CD4-positive, CD25-positive, alpha-beta regulatory T cell (primary cell): ENCODE data around the gene NEMP2. TPM values are rescaled to one million over a fixed set of nuclear protein-coding genes. Genes with fewer than 3 reads are reported as not detected.
"Not testable (repeated sequence)": the region's sequence is repeated elsewhere in the genome, so short reads cannot be mapped to it uniquely, and the experiment has no call there.

ENCODE experiments used
- ATAC-seq, 2 donors: fragments of 150-1000 bp; cut with Tn5 transposase; one replicate each; pipeline ENCODE4 v1.10.0; 2021; ENCODE audit warnings: low read depth in 2 of 2, moderate number of reproducible peaks in 2 of 2, moderate library complexity in 1 of 2
- DNase-seq, 3 donors: peaks; one replicate each; pipeline versions ENCODE4 v3.0.0 to v3.0.0-alpha.2; 2012 to 2022; ENCODE audit warnings: mixed read lengths in 1 of 3
- H3K27ac ChIP-seq: one replicate; pipeline ENCODE4 v1.7.0; 2013; ENCODE audit warnings: mild to moderate bottlenecking, low read length; ENCODE audit not compliant: insufficient read depth, poor library complexity, severe bottlenecking
- H3K27me3 ChIP-seq: one replicate; pipeline ENCODE4 v1.7.0; 2013; ENCODE audit warnings: low read length; ENCODE audit not compliant: control insufficient read depth, insufficient read depth
- H3K36me3 ChIP-seq: one replicate; pipeline ENCODE4 v1.7.0; 2013; ENCODE audit warnings: mild to moderate bottlenecking, low read length, moderate library complexity; ENCODE audit not compliant: control insufficient read depth, insufficient read depth
- H3K4me1 ChIP-seq: 2 replicates; pipeline ENCODE4 v1.7.0; 2013; ENCODE audit warnings: mild to moderate bottlenecking, low read length; ENCODE audit not compliant: insufficient read depth, control insufficient read depth, poor library complexity, severe bottlenecking
- H3K4me3 ChIP-seq: one replicate; pipeline ENCODE4 v1.7.0; 2013; ENCODE audit warnings: low read depth, mild to moderate bottlenecking, low read length, moderate library complexity
- H3K9me3 ChIP-seq, 2 experiments: 1 replicate in 1 of 2; 2 replicates in 1 of 2; pipeline ENCODE4 v1.7.0; 2013; ENCODE audit warnings: low read length in 2 of 2, mild to moderate bottlenecking in 1 of 2, moderate library complexity in 1 of 2; ENCODE audit not compliant: control insufficient read depth in 2 of 2
- H3K27ac Mint-ChIP-seq, 3 donors: one replicate each; pipeline ENCODE4 v1.8.0; 2020 to 2022; ENCODE audit warnings: mild to moderate bottlenecking in 3 of 3, mixed read lengths in 3 of 3, moderate library complexity in 2 of 3
- H3K27me3 Mint-ChIP-seq: one replicate; pipeline ENCODE4 v1.8.0; 2022; ENCODE audit warnings: mild to moderate bottlenecking, mixed read lengths
- H3K36me3 Mint-ChIP-seq: one replicate; pipeline ENCODE4 v1.8.0; 2020; ENCODE audit warnings: mixed read lengths
- H3K4me1 Mint-ChIP-seq, 4 donors: one replicate each; pipeline ENCODE4 v1.8.0; 2020 to 2022; ENCODE audit warnings: mixed read lengths in 4 of 4, mild to moderate bottlenecking in 1 of 4
- H3K4me3 Mint-ChIP-seq, 4 donors: one replicate each; pipeline ENCODE4 v1.8.0; 2020 to 2022; ENCODE audit warnings: mild to moderate bottlenecking in 4 of 4, mixed read lengths in 4 of 4, moderate library complexity in 3 of 4
- H3K9me3 Mint-ChIP-seq, 7 donors: one replicate each; pipeline ENCODE4 v1.8.0; 2020 to 2022; ENCODE audit warnings: mixed read lengths in 7 of 7, mild to moderate bottlenecking in 3 of 7, moderate library complexity in 2 of 7
- polyA plus RNA-seq, 4 donors: library from polyadenylated mRNA; unstranded; fragments of 300-500 nt; fragmentation: Illumina TruSeq; gene quantifications; one replicate each; pipeline ENCODE4 v1.2.3, GENCODE V29; 2021
- total RNA-seq: library from RNA; stranded (reverse); gene quantifications from one replicate; pipeline ENCODE4 v1.2.3, GENCODE V29; 2022

Gene NEMP2
- total and polyA plus RNA-seq, 5 donors from 2014 or later = 10.7 to 14.9 (median 14.4) TPM

DNA sequence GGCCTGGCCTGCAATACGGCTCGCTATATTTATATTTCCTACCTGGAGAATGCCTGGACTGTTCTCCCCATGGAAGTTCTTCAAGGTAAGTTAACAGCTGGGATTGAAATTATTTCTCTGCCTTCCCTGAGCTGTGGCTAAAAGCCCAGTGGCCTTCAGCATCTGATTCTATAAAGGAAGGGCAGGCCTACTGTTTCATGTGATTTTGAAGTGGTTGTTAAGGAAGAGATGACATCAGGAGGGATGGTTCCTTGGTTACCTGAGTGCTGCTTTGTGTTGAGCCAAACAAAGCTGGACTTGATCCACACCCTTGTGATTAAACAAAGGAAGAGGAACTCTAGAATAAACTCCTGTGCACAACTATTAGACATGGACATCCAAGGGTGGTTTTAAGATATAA is 64.8 kb downstream of the NEMP2 start:
- peaks cover 0 to 3% (median 0%) of the 10 kb centered on the region in 7 donors for H3K9me3 Mint-ChIP-seq
- H3K36me3 Mint-ChIP-seq = peaks cover 34% of the 10 kb centered on the region
- peak overlapping the region in 2 of 3 donors; percentile 52 for H3K27ac Mint-ChIP-seq
- ATAC-seq (no peak), DNase-seq (no peak)
- H3K4me3 Mint-ChIP-seq = no peak overlapping the region
- no peaks in the 10 kb centered on the region for H3K9me3 ChIP-seq
- H3K4me1 Mint-ChIP-seq = peaks cover 32 to 55% (median 43%) of the 10 kb centered on the region in 4 donors
- H3K4me3 ChIP-seq = no peak overlapping the region
- H3K36me3 ChIP-seq = peaks cover 13% of the 10 kb centered on the region
- H3K4me1 ChIP-seq = peaks cover 14% of the 10 kb centered on the region
- H3K27me3 ChIP-seq = no peaks in the 10 kb centered on the region
- H3K27me3 Mint-ChIP-seq = no peaks in the 10 kb centered on the region
- no peak overlapping the region for H3K27ac ChIP-seq

DNA sequence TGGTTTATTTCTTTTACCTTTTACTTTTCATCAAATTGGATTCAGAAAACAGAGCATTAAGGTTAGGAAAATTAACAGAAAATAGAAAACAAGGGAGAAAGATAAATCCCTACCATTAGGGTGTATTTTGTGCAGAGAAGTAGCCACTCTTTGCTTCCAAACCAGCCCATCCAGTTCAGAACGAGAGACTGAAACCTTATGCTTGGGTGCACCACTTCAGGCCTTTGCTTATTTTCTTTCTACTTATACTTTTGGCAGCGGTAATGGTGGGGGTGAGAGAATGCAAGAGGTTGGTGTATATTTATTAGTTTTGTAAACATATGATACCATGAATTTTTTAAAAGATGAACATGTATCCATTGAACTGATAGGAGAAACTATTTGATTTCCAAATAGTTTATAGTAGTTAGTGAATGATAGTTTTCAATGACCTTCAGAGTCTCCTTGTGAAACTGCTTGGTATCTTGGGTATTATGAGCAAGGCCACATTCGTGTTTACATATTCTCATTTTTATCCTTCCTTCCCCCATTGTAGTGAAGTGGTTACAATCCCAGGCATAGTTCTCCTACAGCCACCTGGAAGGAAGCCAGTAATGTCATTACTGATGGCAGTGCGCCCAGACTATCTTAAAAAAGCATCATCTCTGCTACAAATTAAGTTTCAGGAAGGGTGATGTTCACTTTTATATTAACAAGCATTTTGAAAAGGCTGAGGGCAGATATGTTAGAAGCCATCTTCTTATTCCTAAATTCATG is 65.5 kb downstream of the NEMP2 start:
- peaks cover 0 to 3% (median 0%) of the 10 kb centered on the region in 7 donors for H3K9me3 Mint-ChIP-seq
- Histone ChIP-seq H3K4me3 (no peak overlapping the region), H3K27ac (no peak overlapping the region), H3K4me1 (peaks cover 20% of the 10 kb centered on the region), H3K27me3 (no peaks in the 10 kb centered on the region), H3K36me3 (peaks cover 13% of the 10 kb centered on the region), H3K9me3 (no peaks in the 10 kb centered on the region)
- peak overlapping the region; percentile 21 to 71 (median 52) for H3K27ac Mint-ChIP-seq
- ATAC-seq (no peak), DNase-seq (no peak)
- H3K36me3 Mint-ChIP-seq = peaks cover 34% of the 10 kb centered on the region
- peaks cover 40 to 63% (median 51%) of the 10 kb centered on the region in 4 donors for H3K4me1 Mint-ChIP-seq
- no peaks in the 10 kb centered on the region for H3K27me3 Mint-ChIP-seq
- H3K4me3 Mint-ChIP-seq = peak overlapping the region in 1 of 4 donors; percentile 13

- not testable (repeated sequence) for H3K27me3 ChIP-seq, DNase-seq, H3K27ac ChIP-seq, ATAC-seq, H3K9me3 Mint-ChIP-seq, H3K9me3 ChIP-seq, H3K4me3 ChIP-seq, H3K27me3 Mint-ChIP-seq
- H3K27ac Mint-ChIP-seq = peak overlapping the region in 2 of 3 donors; percentile 32 to 80
- peaks cover 34% of the 10 kb centered on the region for H3K36me3 Mint-ChIP-seq
- Histone ChIP-seq H3K4me1 (peaks cover 20% of the 10 kb centered on the region), H3K36me3 (peaks cover 13% of the 10 kb centered on the region)
- peaks cover 41 to 62% (median 54%) of the 10 kb centered on the region in 4 donors for H3K4me1 Mint-ChIP-seq
- peak overlapping the region in 1 of 4 donors; percentile 13 for H3K4me3 Mint-ChIP-seq
Observed at GRCh38 chr2:190468354-190468753, 66.2 kb downstream of the NEMP2 start.

GRCh38 chr2:190467575-190468083 is 66.9 kb downstream of the NEMP2 start:
- no peaks in the 10 kb centered on the region for H3K27me3 Mint-ChIP-seq
- H3K9me3 Mint-ChIP-seq = peaks cover 0 to 2% (median 0%) of the 10 kb centered on the region in 7 donors
- H3K4me3 ChIP-seq = no peak overlapping the region
- peaks cover 43 to 69% (median 59%) of the 10 kb centered on the region in 4 donors for H3K4me1 Mint-ChIP-seq
- H3K4me3 Mint-ChIP-seq = peak overlapping the region in 1 of 4 donors; percentile 84
- peak overlapping the region in 2 of 3 donors; percentile 23 to 80 for H3K27ac Mint-ChIP-seq
- peaks cover 20% of the 10 kb centered on the region for H3K4me1 ChIP-seq
- H3K36me3 ChIP-seq = peaks cover 16% of the 10 kb centered on the region
- no peak overlapping the region for H3K27ac ChIP-seq
- H3K27me3 ChIP-seq = no peaks in the 10 kb centered on the region
- H3K9me3 ChIP-seq = no peaks in the 10 kb centered on the region
- no peak for ATAC-seq
- H3K36me3 Mint-ChIP-seq = peaks cover 34% of the 10 kb centered on the region
- no peak for DNase-seq

- DNase-seq (no peak), ATAC-seq (no peak)
- H3K9me3 Mint-ChIP-seq = peaks cover 0 to 2% (median 0%) of the 10 kb centered on the region in 7 donors
- H3K36me3 Mint-ChIP-seq = peaks cover 33% of the 10 kb centered on the region
- Histone ChIP-seq H3K27me3 (no peaks in the 10 kb centered on the region), H3K36me3 (peaks cover 17% of the 10 kb centered on the region), H3K9me3 (no peaks in the 10 kb centered on the region), H3K27ac (no peak overlapping the region), H3K4me1 (peaks cover 20% of the 10 kb centered on the region), H3K4me3 (no peak overlapping the region)
- no peaks in the 10 kb centered on the region for H3K27me3 Mint-ChIP-seq
- peak overlapping the region in 1 of 4 donors; percentile 84 for H3K4me3 Mint-ChIP-seq
- H3K4me1 Mint-ChIP-seq = peaks cover 50 to 76% (median 64%) of the 10 kb centered on the region in 4 donors
- peak overlapping the region in 1 of 3 donors; percentile 80 for H3K27ac Mint-ChIP-seq
Observed at GRCh38 chr2:190466819-190467446, 67.6 kb downstream of the NEMP2 start.

GRCh38 chr2:190465060-190465459 is 69.5 kb downstream of the NEMP2 start:
- peaks cover 26% of the 10 kb centered on the region for H3K36me3 Mint-ChIP-seq
- H3K27ac Mint-ChIP-seq = peak overlapping the region; percentile 23 to 53 (median 38)
- ATAC-seq (no peak), DNase-seq (no peak)
- Histone ChIP-seq H3K27me3 (no peaks in the 10 kb centered on the region), H3K36me3 (peaks cover 14% of the 10 kb centered on the region), H3K9me3 (no peaks in the 10 kb centered on the region), H3K27ac (no peak overlapping the region), H3K4me1 (peaks cover 18% of the 10 kb centered on the region), H3K4me3 (no peak overlapping the region)
- no peaks in the 10 kb centered on the region for H3K27me3 Mint-ChIP-seq
- H3K4me1 Mint-ChIP-seq = peaks cover 52 to 88% (median 75%) of the 10 kb centered on the region in 4 donors
- peak overlapping the region in 1 of 4 donors; percentile 8 for H3K4me3 Mint-ChIP-seq
- H3K9me3 Mint-ChIP-seq = peaks cover 0 to 1% (median 0%) of the 10 kb centered on the region in 7 donors

GRCh38 chr2:190462611-190463010 is 71.9 kb downstream of the NEMP2 start:
- peak overlapping the region in 2 of 3 donors; percentile 60 to 66 for H3K27ac Mint-ChIP-seq

More at GRCh38 chr2:190462611-190463010, 71.9 kb downstream of the NEMP2 start:
- peaks cover 11% of the 10 kb centered on the region for H3K4me1 ChIP-seq
- no peak overlapping the region for H3K27ac ChIP-seq
- H3K9me3 ChIP-seq = no peaks in the 10 kb centered on the region
- H3K36me3 ChIP-seq = peaks cover 17% of the 10 kb centered on the region
- DNase-seq (no peak), ATAC-seq (no peak)
- Mint-ChIP-seq H3K9me3 (no peaks in the 10 kb centered on the region), H3K36me3 (peaks cover 29% of the 10 kb centered on the region), H3K4me1 (peaks cover 49 to 91% (median 70%) of the 10 kb centered on the region in 4 donors), H3K27me3 (no peaks in the 10 kb centered on the region), H3K4me3 (peak overlapping the region in 1 of 4 donors; percentile 35)
- no peak overlapping the region for H3K4me3 ChIP-seq
- H3K27me3 ChIP-seq = no peaks in the 10 kb centered on the region
